ENCODE measurements around the gene RNF207.

The RNF207 gene

GRCh38 chr1:6205849-6206519, at the start of gene RNF207:
RNF207 (plus strand) TSS chr1:6206119; CDS start chr1:6206536, 417 bp downstream.
- DNase-seq (ENCODE audit: low read depth), result no peak

- no peak for DNase-seq (ENCODE audit: low read depth)
Observed at GRCh38 chr1:6157132-6157527, 48.8 kb upstream of the RNF207 start.

- DNase-seq (ENCODE audit: low read depth), result no peak
Observed at GRCh38 chr1:6157528-6158174, 48.3 kb upstream of the RNF207 start.

GRCh38 chr1:6158181-6158580, 47.7 kb upstream of the RNF207 start:
- DNase-seq (ENCODE audit: low read depth), result no peak

- DNase-seq (ENCODE audit: low read depth), result no peak
Observed at GRCh38 chr1:6162341-6162740, 43.6 kb upstream of the RNF207 start.

- DNase-seq (ENCODE audit: low read depth), result no peak
Observed at GRCh38 chr1:6162773-6163172, 43.1 kb upstream of the RNF207 start.

GRCh38 chr1:6163191-6163972, 42.5 kb upstream of the RNF207 start:
- no peak for DNase-seq (ENCODE audit: low read depth)

GRCh38 chr1:6163973-6164617, 41.8 kb upstream of the RNF207 start:
- DNase-seq (ENCODE audit: low read depth), result no peak

GRCh38 chr1:6165027-6165426, 40.9 kb upstream of the RNF207 start:
- DNase-seq (ENCODE audit: low read depth), result no peak

GRCh38 chr1:6165441-6165985, 40.4 kb upstream of the RNF207 start:
- no peak for DNase-seq (ENCODE audit: low read depth)

- no peak for DNase-seq (ENCODE audit: low read depth)
Observed at GRCh38 chr1:6166221-6166620, 39.7 kb upstream of the RNF207 start.

GRCh38 chr1:6166655-6167390, 39.1 kb upstream of the RNF207 start:
- no peak for DNase-seq (ENCODE audit: low read depth)

GRCh38 chr1:6167391-6168303, 38.3 kb upstream of the RNF207 start:
- no peak for DNase-seq (ENCODE audit: low read depth)

- DNase-seq (ENCODE audit: low read depth), result no peak
Observed at GRCh38 chr1:6168947-6169586, 36.9 kb upstream of the RNF207 start.

GRCh38 chr1:6170116-6170741, 35.7 kb upstream of the RNF207 start:
- no peak for DNase-seq (ENCODE audit: low read depth)

GRCh38 chr1:6170742-6171201, 35.1 kb upstream of the RNF207 start:
- no peak for DNase-seq (ENCODE audit: low read depth)

GRCh38 chr1:6171548-6172124, 34.3 kb upstream of the RNF207 start:
- no peak for DNase-seq (ENCODE audit: low read depth)

- DNase-seq (ENCODE audit: low read depth), result no peak
Observed at GRCh38 chr1:6172549-6172948, 33.4 kb upstream of the RNF207 start.

Data from stromal cell of bone marrow (primary cell).